Duodenal mucosa (tissue), 2 donors: ENCODE data around the gene TTLL12.

Experiments
- H3K27ac ChIP-seq: one replicate; pipeline ENCODE4 v1.7.0; 2013; ENCODE audit warnings: low read depth, low read length
- H3K27me3 ChIP-seq, 2 donors: one replicate each; pipeline ENCODE4 v1.7.0; 2013; ENCODE audit warnings: low read length in 2 of 2, control low read depth in 1 of 2; ENCODE audit not compliant: insufficient read depth in 2 of 2, control insufficient read depth in 1 of 2
- H3K36me3 ChIP-seq, 2 donors: one replicate each; pipeline ENCODE4 v1.7.0; 2013; ENCODE audit warnings: low read length in 2 of 2, control low read depth in 1 of 2; ENCODE audit not compliant: insufficient read depth in 2 of 2, control insufficient read depth in 1 of 2
- H3K4me1 ChIP-seq, 2 donors: one replicate each; pipeline ENCODE4 v1.7.0; 2013; ENCODE audit warnings: low read length in 2 of 2, control low read depth in 1 of 2; ENCODE audit not compliant: insufficient read depth in 2 of 2, control insufficient read depth in 1 of 2
- H3K4me3 ChIP-seq, 2 donors: one replicate each; pipeline ENCODE4 v1.7.0; 2013; ENCODE audit warnings: low read length in 2 of 2, low read depth in 1 of 2
- H3K9ac ChIP-seq, 2 donors: one replicate each; pipeline ENCODE4 v1.7.0; 2013; ENCODE audit warnings: low read length in 2 of 2, low read depth in 1 of 2
- H3K9me3 ChIP-seq, 2 donors: one replicate each; pipeline ENCODE4 v1.7.0; 2013; ENCODE audit warnings: low read length in 2 of 2, control low read depth in 1 of 2; ENCODE audit not compliant: control insufficient read depth in 1 of 2

TTLL12 gene

DNA sequence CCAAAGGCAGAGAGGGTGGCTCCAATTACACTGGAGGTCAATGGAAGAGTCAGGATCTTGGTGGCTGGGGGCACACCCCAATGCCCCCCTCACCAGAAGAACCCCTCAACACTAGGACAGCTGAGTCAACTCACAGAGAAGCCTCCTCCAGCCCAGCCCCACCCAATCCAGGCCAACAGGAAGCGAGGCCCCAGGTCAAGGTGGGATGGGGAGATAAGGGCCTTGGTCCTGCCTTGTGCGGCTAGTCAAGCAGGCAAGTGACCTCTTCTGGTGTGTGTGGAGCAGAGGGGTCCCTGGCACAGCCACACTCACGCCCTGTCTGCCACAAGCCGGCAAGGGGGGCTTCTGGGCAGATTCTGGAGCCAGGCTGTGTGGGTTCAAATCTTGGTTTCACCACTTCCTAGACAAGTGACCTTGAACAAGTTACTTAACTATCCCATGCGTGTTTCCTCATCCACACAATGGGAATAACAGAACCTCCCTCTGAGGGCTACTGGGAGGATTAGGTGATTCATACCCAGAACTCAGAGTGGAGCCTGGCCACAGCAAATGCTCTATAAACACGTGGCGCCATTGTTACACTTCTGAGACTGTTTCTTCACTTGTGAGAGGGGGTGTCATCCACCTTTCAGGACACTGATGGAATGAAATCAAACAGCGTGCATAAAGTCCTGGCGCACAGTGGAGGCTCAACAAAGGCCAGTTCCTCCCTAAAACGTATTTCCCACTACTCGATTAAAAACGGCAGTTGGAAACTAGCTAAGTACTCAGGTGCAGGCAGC is 3.2 kb downstream of the TTLL12 start:
- peaks cover 11 to 37% of the 10 kb centered on the region in 2 donors for H3K36me3 ChIP-seq
- H3K9me3 ChIP-seq = no peaks in the 10 kb centered on the region
- peaks cover 5 to 10% of the 10 kb centered on the region in 2 donors for H3K4me1 ChIP-seq
- H3K27me3 ChIP-seq = no peaks in the 10 kb centered on the region
- no peak overlapping the region for H3K9ac ChIP-seq
- H3K4me3 ChIP-seq = no peak overlapping the region
- H3K27ac ChIP-seq = no peak overlapping the region

DNA sequence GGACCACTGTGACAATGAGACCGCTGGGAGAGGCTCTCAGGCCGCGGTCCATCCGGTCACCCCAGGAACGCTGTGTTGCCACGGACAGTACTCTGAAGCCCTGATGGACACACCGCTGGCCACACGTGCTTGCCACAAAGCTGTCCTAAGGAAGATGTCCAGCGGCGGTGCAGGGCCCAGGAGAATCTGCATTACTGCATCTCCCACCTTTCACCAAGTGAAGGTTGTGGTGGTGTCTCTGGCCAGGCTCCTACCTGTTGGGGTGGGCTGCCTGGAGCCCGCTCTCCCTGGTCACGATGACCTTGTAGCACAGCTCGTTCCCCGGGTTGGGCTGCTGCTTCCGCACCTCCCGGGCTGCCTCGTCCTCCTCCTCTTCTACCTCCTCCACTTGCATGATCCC is 4.2 kb downstream of the TTLL12 start:
- Histone ChIP-seq H3K27me3 (no peaks in the 10 kb centered on the region), H3K4me1 (peaks cover 5 to 7% of the 10 kb centered on the region in 2 donors), H3K4me3 (no peak overlapping the region), H3K9ac (no peak overlapping the region), H3K27ac (no peak overlapping the region), H3K36me3 (peaks cover 11 to 43% of the 10 kb centered on the region in 2 donors), H3K9me3 (no peaks in the 10 kb centered on the region)

DNA sequence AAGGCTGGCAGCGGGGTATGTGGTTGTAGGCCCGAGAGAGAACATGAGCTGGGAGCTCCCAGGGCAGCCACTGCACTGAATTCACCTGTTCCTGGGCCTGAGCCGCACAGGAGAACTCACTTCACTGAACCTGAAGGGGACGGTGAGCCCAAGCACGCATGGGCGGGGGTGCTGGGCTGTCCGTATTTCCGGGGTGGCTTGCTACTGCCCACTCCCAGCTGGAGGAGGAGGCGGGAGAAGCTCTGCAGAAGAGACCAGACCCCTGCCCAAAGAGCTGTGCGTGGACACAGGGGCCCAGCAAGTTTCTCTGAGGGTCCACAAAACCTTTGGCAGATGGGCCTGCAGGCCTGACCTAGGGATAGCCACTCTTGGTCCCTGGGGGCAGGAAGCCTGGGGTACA is 4.8 kb downstream of the TTLL12 start:
- Histone ChIP-seq H3K27me3 (no peaks in the 10 kb centered on the region), H3K9me3 (no peaks in the 10 kb centered on the region)

DNA sequence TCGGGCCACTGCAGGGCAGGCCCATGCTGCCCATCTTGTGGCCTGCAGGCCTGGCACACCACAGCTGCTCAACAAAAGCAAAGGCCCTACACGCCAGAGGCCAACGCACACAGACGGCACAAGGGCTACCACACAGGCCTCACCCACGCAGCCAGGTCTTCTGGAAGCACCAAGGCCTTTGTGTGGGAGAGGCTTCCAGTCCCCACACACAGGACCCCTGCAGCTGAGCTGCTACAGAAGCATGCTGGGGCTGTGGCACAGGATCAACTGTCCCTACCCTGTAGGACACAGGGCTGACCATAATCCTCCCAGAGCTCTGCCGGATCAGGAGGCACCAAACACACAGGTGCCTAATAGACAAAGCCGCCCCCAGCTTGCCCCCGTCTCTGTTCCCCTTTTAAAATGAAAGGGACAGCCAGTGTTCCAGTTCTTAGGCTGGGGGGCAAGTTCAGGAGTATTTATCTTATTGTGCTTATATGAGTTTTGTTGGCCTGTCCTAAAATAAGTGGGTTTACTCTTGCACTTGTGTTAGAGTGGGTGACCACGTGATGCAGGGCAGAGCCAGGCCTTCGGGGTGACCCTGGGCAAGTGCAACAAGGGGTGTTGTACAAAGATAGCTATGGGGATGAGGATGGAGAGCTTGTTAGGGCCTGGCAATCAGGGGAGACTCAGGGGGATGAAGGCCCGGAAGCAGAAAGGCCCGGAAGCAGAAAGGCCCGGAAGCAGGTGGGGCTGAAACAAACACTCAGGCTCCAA is 5.4 kb downstream of the TTLL12 start:
- Histone ChIP-seq H3K9me3 (no peaks in the 10 kb centered on the region), H3K27ac (no peak overlapping the region), H3K36me3 (peaks cover 11 to 46% of the 10 kb centered on the region in 2 donors)

More for the DNA sequence above, 4.8 kb downstream of the TTLL12 start:
- Histone ChIP-seq H3K4me3 (no peak overlapping the region), H3K4me1 (peaks cover 5 to 7% of the 10 kb centered on the region in 2 donors), H3K27ac (no peak overlapping the region), H3K36me3 (peaks cover 11 to 46% of the 10 kb centered on the region in 2 donors), H3K9ac (no peak overlapping the region)

DNA sequence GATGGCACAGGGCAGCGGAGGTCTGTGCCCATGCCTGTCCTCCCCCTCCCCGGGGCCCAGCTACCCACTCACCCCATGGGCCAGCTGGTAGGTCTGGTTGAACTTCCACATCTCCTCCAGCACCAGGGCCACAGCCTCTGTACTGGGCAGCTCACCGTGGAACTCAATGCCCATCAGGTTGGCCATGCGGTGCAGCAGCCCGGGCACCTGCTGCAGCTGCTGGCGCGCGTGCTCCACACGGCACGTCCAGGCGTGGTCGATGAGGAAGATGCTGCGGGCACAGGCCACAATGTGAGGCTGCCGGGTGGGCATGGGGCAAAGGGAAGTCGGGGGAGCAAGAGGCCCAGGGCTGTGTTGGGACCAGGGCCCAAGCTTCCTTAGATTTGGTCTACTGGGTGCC is 6.3 kb downstream of the TTLL12 start:
- no peak overlapping the region for H3K27ac ChIP-seq
- no peak overlapping the region for H3K9ac ChIP-seq
- H3K36me3 ChIP-seq = peaks cover 11 to 51% of the 10 kb centered on the region in 2 donors
- no peak overlapping the region for H3K4me3 ChIP-seq
- no peaks in the 10 kb centered on the region for H3K27me3 ChIP-seq
- peaks cover 3 to 5% of the 10 kb centered on the region in 2 donors for H3K4me1 ChIP-seq
- no peaks in the 10 kb centered on the region for H3K9me3 ChIP-seq

More for the DNA sequence above, 5.4 kb downstream of the TTLL12 start:
- Histone ChIP-seq H3K27me3 (no peaks in the 10 kb centered on the region), H3K4me1 (peaks cover 5 to 7% of the 10 kb centered on the region in 2 donors), H3K9ac (no peak overlapping the region), H3K4me3 (no peak overlapping the region)

DNA sequence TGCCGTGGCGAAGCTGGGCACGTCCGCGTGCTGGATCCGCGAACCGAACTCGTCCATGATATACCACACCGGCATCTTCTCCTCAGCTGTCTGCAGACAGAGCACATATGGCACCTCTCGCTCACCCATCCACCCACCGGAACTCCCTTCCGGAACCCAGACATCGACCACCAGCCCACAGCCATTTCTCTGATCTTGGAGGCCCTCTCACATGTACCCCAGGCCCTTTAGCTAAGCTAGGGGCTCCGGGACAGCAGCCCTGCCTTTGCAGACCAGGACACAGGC is 7.1 kb downstream of the TTLL12 start:
- Histone ChIP-seq H3K27me3 (no peaks in the 10 kb centered on the region), H3K4me3 (no peak overlapping the region), H3K27ac (no peak overlapping the region), H3K4me1 (no peaks in the 10 kb centered on the region), H3K9ac (no peak overlapping the region), H3K9me3 (no peaks in the 10 kb centered on the region), H3K36me3 (peaks cover 11 to 55% of the 10 kb centered on the region in 2 donors)

DNA sequence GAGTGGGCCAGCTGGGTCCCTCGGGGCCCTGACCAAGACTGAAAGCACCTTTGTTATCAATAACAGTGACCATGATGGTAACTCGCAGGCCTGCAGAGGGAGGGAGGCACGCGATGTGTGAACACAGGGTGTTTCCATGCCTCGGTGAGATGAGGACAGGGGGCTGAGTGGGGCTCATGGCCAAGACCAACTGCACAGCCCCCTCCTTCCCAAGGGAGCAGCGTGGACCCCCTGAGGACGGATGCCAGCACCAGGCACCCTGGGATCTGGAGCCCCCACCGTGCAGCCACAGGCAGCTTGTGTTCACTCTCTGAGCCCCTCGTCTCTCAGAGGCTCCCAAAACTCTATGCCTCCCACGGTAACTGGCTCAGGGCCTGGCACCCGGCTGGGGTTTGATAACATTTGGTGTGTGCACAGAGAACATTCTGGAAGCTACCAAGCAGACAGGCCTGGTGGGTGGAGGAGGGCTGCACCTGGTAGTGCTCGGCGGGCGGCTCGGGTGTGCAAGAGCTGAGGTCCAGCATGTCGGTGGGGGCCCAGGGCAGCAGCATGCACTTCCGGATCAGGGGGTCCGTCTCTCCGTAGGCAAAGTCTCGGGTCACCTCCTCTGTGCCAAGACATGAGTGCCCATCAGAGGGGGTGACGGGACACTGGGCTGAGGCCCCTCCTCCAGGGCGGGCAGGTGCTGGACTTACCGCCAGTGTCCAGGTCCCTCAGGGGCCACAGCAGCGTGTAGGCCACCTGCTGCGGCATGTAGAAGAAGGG is 7.6 kb downstream of the TTLL12 start:
- Histone ChIP-seq H3K27me3 (no peaks in the 10 kb centered on the region), H3K36me3 (peaks cover 16 to 60% of the 10 kb centered on the region in 2 donors)

DNA sequence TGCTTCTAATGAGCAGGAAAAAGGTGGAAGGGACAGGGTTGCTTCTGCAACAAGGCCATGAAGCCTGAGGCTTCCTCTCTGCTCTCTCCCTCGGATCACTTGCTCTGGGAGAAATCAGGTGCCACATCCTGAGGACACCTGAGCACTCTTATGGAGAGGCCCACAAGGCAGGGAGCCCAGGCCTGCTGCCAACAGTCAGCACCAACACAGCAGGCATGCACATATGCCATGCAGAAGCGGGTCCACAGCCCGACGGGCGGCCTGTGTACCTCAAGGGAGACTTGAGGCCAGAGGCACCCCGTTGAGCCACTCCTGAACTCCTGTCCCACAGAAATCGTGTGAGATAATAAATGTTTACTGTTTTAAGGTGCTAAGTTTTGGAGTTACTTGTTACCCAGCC is 9.5 kb downstream of the TTLL12 start:
- H3K27me3 ChIP-seq = no peaks in the 10 kb centered on the region
- H3K36me3 ChIP-seq = peaks cover 19 to 72% of the 10 kb centered on the region in 2 donors
- no peaks in the 10 kb centered on the region for H3K4me1 ChIP-seq
- H3K9me3 ChIP-seq = no peaks in the 10 kb centered on the region
- no peak overlapping the region for H3K9ac ChIP-seq
- no peak overlapping the region for H3K27ac ChIP-seq
- no peak overlapping the region for H3K4me3 ChIP-seq

More for the DNA sequence above, 7.6 kb downstream of the TTLL12 start:
- no peaks in the 10 kb centered on the region for H3K4me1 ChIP-seq
- H3K27ac ChIP-seq = no peak overlapping the region
- no peaks in the 10 kb centered on the region for H3K9me3 ChIP-seq
- H3K9ac ChIP-seq = no peak overlapping the region
- no peak overlapping the region for H3K4me3 ChIP-seq

DNA sequence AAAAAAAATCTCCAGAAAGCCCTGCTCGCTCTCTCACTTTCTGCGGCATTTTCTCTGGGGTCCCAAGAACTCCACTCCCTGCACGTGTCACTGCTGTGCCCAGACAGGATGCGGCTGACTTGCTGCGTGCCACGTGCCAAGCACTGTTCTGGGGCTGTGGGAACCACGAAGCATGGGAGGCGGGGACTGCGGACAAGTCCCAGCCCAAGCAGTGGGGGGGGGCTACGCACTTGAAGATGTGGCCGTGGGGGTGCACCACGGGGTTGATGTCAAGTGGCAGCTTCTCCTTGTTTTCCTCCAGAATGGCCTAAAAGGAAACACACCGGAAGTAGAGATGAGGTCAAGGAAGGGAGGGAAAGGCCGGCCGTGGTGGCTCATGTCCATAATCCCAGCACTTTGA is 10.8 kb downstream of the TTLL12 start:
- no peaks in the 10 kb centered on the region for H3K9me3 ChIP-seq
- H3K4me3 ChIP-seq = no peak overlapping the region
- peaks cover 15 to 71% of the 10 kb centered on the region in 2 donors for H3K36me3 ChIP-seq
- H3K9ac ChIP-seq = no peak overlapping the region
- peaks cover 7 to 11% of the 10 kb centered on the region in 2 donors for H3K4me1 ChIP-seq
- no peaks in the 10 kb centered on the region for H3K27me3 ChIP-seq
- no peak overlapping the region for H3K27ac ChIP-seq
